SK-N-SH treated with all-trans-retinoic acid at 6 μM for 48 hours (cell line): ENCODE measurements around the gene NKAIN1.

Source experiments
- PATZ1 ChIP-seq: fragments of 250-450 bp; sonication (Bioruptor Pico); IDR thresholded peaks from 2 replicates; pipeline ENCODE4 v1.8.0; 2020; ENCODE audit warnings: mild to moderate bottlenecking, moderate library complexity, borderline replicate concordance
- RARB ChIP-seq: fragments of 250-450 bp; sonication (Bioruptor Pico); IDR thresholded peaks from 2 replicates; pipeline ENCODE4 v1.8.0; 2021; ENCODE audit warnings: mild to moderate bottlenecking, moderate library complexity
- TSHZ2 ChIP-seq: fragments of 250-450 bp; sonication (Bioruptor Pico); IDR thresholded peaks from 2 replicates; pipeline ENCODE4 v1.5.0; 2020; ENCODE audit warnings: mild to moderate bottlenecking, moderate library complexity

- no peak for TF ChIP-seq RARB
- no peak for TF ChIP-seq TSHZ2
- no peak for TF ChIP-seq PATZ1 (CRISPR knock-in tag)
Observed at GRCh38 chr1:31140299-31140698, 99.4 kb downstream of the NKAIN1 start.
